ENCODE results near the gene HM13. TPM values are rescaled to one million over a fixed set of nuclear protein-coding genes. Genes with fewer than 3 reads are reported as not detected.

Gene HM13
- total and polyA plus RNA-seq, 2 of the 13 experiments (the other 11 are each of a cell fraction or from before 2014, with no cell fraction given), result 118 to 243 TPM

GRCh38 chr20:31595654-31596411 lies 81.6 kb downstream of the HM13 start (continued):
- TF ChIP-seq TGIF2 (CRISPR knock-in tag; IDR thresholded peaks at IDR 0.05), result no peak; the same call in 1 of the 2 replicates
- 0 out of 2 replicates have a peak, but pooled peaks have one; percentile 52 for TF ChIP-seq ZNF766 (CRISPR knock-in tag; IDR thresholded peaks at IDR 0.05; ENCODE audit: borderline replicate concordance)
- peak; percentile 47; the same call in 1 of the 2 replicates for TF ChIP-seq FOSL2 (CRISPR knock-in tag; IDR thresholded peaks at IDR 0.05)
- no peak for TF ChIP-seq TMF1 (CRISPR knock-in tag; IDR thresholded peaks at IDR 0.05; ENCODE audit: low read depth)
- TF ChIP-seq, protein P1, sequence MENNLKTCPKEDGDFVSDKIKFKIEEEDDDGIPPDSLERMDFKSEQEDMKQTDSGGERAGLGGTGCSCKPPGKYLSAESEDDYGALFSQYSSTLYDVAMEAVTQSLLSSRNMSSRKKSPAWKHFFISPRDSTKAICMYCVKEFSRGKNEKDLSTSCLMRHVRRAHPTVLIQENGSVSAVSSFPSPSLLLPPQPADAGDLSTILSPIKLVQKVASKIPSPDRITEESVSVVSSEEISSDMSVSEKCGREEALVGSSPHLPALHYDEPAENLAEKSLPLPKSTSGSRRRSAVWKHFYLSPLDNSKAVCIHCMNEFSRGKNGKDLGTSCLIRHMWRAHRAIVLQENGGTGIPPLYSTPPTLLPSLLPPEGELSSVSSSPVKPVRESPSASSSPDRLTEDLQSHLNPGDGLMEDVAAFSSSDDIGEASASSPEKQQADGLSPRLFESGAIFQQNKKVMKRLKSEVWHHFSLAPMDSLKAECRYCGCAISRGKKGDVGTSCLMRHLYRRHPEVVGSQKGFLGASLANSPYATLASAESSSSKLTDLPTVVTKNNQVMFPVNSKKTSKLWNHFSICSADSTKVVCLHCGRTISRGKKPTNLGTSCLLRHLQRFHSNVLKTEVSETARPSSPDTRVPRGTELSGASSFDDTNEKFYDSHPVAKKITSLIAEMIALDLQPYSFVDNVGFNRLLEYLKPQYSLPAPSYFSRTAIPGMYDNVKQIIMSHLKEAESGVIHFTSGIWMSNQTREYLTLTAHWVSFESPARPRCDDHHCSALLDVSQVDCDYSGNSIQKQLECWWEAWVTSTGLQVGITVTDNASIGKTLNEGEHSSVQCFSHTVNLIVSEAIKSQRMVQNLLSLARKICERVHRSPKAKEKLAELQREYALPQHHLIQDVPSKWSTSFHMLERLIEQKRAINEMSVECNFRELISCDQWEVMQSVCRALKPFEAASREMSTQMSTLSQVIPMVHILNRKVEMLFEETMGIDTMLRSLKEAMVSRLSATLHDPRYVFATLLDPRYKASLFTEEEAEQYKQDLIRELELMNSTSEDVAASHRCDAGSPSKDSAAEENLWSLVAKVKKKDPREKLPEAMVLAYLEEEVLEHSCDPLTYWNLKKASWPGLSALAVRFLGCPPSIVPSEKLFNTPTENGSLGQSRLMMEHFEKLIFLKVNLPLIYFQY (CRISPR knock-in tag; IDR thresholded peaks at IDR 0.05; ENCODE audit: borderline replicate concordance), result peak; percentile 87; the same call in 1 of the 2 replicates
- 0 out of 2 replicates have a peak, but pooled peaks have one; percentile 25 for TF ChIP-seq MEIS1 (CRISPR knock-in tag; IDR thresholded peaks at IDR 0.05; ENCODE audit: borderline replicate concordance)
- TF ChIP-seq, protein P2, sequence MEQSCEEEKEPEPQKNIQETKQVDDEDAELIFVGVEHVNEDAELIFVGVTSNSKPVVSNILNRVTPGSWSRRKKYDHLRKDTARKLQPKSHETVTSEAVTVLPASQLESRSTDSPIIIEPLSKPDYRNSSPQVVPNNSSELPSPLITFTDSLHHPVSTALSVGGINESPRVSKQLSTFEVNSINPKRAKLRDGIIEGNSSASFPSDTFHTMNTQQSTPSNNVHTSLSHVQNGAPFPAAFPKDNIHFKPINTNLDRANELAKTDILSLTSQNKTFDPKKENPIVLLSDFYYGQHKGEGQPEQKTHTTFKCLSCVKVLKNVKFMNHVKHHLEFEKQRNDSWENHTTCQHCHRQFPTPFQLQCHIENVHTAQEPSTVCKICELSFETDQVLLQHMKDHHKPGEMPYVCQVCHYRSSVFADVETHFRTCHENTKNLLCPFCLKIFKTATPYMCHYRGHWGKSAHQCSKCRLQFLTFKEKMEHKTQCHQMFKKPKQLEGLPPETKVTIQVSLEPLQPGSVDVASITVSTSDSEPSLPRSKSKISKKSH (CRISPR knock-in tag; IDR thresholded peaks at IDR 0.05; ENCODE audit: borderline replicate concordance), result peak; percentile 92
- TF ChIP-seq FIP1L1 (IDR thresholded peaks at IDR 0.05; ENCODE audit: borderline replicate concordance, insufficient read depth, low read depth, low read length), result no peak
- TF ChIP-seq NFE2 (CRISPR knock-in tag; IDR thresholded peaks at IDR 0.05), result no peak
- no peak for TF ChIP-seq ZNF672 (CRISPR knock-in tag; IDR thresholded peaks at IDR 0.05)
- no peak for TF ChIP-seq STAG1 (CRISPR knock-in tag; IDR thresholded peaks at IDR 0.05)
- TF ChIP-seq ZNF570 (CRISPR knock-in tag; IDR thresholded peaks at IDR 0.05; ENCODE audit: borderline replicate concordance), result no peak
- TF ChIP-seq CHD2 (IDR thresholded peaks at IDR 0.05; ENCODE audit: low read depth, low read length), result no peak
- TF ChIP-seq ZNF282 (IDR thresholded peaks at IDR 0.05; ENCODE audit: partially characterized antibody), result no peak
- TF ChIP-seq BCL6 (CRISPR knock-in tag; IDR thresholded peaks at IDR 0.05), result no peak
- no peak for TF ChIP-seq ZMYM2 (CRISPR knock-in tag; IDR thresholded peaks at IDR 0.05)
- TF ChIP-seq ZSCAN12 (CRISPR knock-in tag; IDR thresholded peaks at IDR 0.05), result no peak
- TF ChIP-seq, protein P3, sequence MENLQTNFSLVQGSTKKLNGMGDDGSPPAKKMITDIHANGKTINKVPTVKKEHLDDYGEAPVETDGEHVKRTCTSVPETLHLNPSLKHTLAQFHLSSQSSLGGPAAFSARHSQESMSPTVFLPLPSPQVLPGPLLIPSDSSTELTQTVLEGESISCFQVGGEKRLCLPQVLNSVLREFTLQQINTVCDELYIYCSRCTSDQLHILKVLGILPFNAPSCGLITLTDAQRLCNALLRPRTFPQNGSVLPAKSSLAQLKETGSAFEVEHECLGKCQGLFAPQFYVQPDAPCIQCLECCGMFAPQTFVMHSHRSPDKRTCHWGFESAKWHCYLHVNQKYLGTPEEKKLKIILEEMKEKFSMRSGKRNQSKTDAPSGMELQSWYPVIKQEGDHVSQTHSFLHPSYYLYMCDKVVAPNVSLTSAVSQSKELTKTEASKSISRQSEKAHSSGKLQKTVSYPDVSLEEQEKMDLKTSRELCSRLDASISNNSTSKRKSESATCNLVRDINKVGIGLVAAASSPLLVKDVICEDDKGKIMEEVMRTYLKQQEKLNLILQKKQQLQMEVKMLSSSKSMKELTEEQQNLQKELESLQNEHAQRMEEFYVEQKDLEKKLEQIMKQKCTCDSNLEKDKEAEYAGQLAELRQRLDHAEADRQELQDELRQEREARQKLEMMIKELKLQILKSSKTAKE (CRISPR knock-in tag; IDR thresholded peaks at IDR 0.05; ENCODE audit: borderline replicate concordance), result no peak
- no peak for TF ChIP-seq ZNF816 (CRISPR knock-in tag; IDR thresholded peaks at IDR 0.05; ENCODE audit: borderline replicate concordance)
- no peak for TF ChIP-seq ZNF674 (CRISPR knock-in tag; IDR thresholded peaks at IDR 0.05; ENCODE audit: low read depth)
- 0 out of 2 replicates have a peak, but pooled peaks have one; percentile 61 for TF ChIP-seq ZNF256 (CRISPR knock-in tag; conservative IDR thresholded peaks at IDR 0.05)
- TF ChIP-seq CBFB (CRISPR knock-in tag; IDR thresholded peaks at IDR 0.05), result peak; percentile 46; the same call in 1 of the 2 replicates
- peak; percentile 100 for TF ChIP-seq ZBTB42 (CRISPR knock-in tag; IDR thresholded peaks at IDR 0.05)

Measured in HepG2 (cell line).